Muscle layer of colon (tissue), 2 donors: ENCODE measurements around the gene SIKE1.
"Not testable (repeated sequence)": the region's sequence is repeated elsewhere in the genome, so short reads cannot be mapped to it uniquely, and the experiment has no call there.

Experiments
- H3K27ac ChIP-seq: one replicate; pipeline ENCODE4 v1.7.0; 2013; ENCODE audit warnings: low read depth, mild to moderate bottlenecking, low read length, moderate library complexity
- H3K27me3 ChIP-seq, 2 donors: one replicate each; pipeline ENCODE4 v1.7.0; 2013; ENCODE audit warnings: low read length in 2 of 2, mild to moderate bottlenecking in 2 of 2; ENCODE audit not compliant: insufficient read depth in 2 of 2, control insufficient read depth in 1 of 2
- H3K36me3 ChIP-seq: one replicate; pipeline ENCODE4 v1.7.0; 2013; ENCODE audit warnings: mild to moderate bottlenecking, low read length; ENCODE audit not compliant: insufficient read depth
- H3K4me1 ChIP-seq: one replicate; pipeline ENCODE4 v1.7.0; 2013; ENCODE audit warnings: mild to moderate bottlenecking, low read length; ENCODE audit not compliant: insufficient read depth
- H3K4me3 ChIP-seq, 2 donors: one replicate each; pipeline ENCODE4 v1.7.0; 2013; ENCODE audit warnings: low read length in 2 of 2, low read depth in 1 of 2, mild to moderate bottlenecking in 1 of 2, moderate library complexity in 1 of 2
- H3K9ac ChIP-seq: one replicate; pipeline ENCODE4 v1.7.0; 2013; ENCODE audit warnings: low read length
- H3K9me3 ChIP-seq: one replicate; pipeline ENCODE4 v1.7.0; 2013; ENCODE audit warnings: mild to moderate bottlenecking, low read length
- donor health status: abdominal sarcoma.
- donor health status: Adenocarcinoma of cecum.

The SIKE1 gene

DNA sequence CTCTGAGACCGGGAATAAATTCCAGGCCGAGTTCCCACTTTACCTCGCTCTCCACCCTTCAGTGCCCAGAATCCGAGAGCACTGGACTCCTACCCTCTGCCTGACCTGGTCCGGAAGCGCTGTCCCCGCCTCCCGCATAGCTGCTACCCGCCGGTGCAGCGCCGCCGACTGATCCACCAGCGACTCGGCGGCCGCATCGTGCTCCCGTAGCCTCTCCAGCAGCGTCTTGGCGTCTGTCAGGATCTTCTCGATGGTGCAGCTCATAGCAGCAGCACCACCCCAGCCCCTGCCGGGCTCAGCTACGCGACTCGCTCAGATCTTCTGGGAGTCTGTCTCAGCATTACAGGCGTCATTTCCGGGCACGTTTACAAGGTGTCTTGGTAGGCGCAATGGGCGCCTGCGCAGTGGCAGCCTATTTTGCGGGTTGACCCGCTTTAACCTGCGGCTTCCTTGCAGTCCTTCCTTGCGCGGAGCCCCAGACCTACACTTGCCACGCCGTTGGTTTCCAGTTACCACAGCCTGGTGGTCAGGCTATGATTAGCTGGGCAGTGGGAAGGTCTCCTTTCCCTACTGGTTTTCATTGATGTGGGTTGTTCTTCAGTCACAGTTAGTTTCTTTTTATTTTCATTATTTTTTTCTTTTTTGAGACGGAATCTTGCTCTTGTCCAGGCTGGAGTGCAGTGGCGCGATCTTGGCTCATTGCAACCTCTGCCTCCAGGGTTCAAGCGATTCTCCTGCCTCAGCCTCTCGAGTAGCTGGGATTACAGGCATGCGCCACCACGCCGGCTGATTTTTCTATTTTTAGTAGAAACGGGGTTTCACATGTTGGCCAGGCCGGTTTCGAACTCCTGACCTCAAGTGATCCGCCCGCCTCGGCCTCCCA lies at the start of gene SIKE1:
Gene SIKE1, minus strand, starts transcription at position 342 of the 883 bp plus-strand sequence. Its CDS starts 78 bp downstream, at position 264.
- Histone ChIP-seq H3K36me3 (peaks cover 15% of the 10 kb centered on the region), H3K4me3 (peak within 1 kb of the TSS; percentile 66 to 89), H3K9ac (peak within 1 kb of the TSS; percentile 95), H3K4me1 (peaks cover 4% of the 10 kb centered on the region), H3K27ac (peak within 1 kb of the TSS; percentile 62), H3K27me3 (no peaks in the 10 kb centered on the region), H3K9me3 (no peaks in the 10 kb centered on the region)

GRCh38 chr1:114830075-114830474 lies 49.6 kb upstream of the SIKE1 start:
- H3K36me3 ChIP-seq, H3K4me3 ChIP-seq, H3K9ac ChIP-seq, H3K4me1 ChIP-seq, H3K27me3 ChIP-seq, H3K9me3 ChIP-seq, H3K27ac ChIP-seq: not testable (repeated sequence)

GRCh38 chr1:114828251-114828650 lies 47.8 kb upstream of the SIKE1 start:
- H3K4me3 ChIP-seq: no peak overlapping the region
- H3K36me3 ChIP-seq: no peaks in the 10 kb centered on the region
- no peak overlapping the region for H3K9ac ChIP-seq
- H3K4me1 ChIP-seq: no peaks in the 10 kb centered on the region
- H3K27me3 ChIP-seq: no peaks in the 10 kb centered on the region
- H3K9me3 ChIP-seq: peaks cover 3% of the 10 kb centered on the region
- no peak overlapping the region for H3K27ac ChIP-seq

GRCh38 chr1:114821978-114822377 lies 41.5 kb upstream of the SIKE1 start:
- Histone ChIP-seq H3K4me3 (no peak overlapping the region), H3K9ac (no peak overlapping the region), H3K36me3 (no peaks in the 10 kb centered on the region), H3K27me3 (no peaks in the 10 kb centered on the region), H3K27ac (no peak overlapping the region), H3K9me3 (peaks cover 3% of the 10 kb centered on the region), H3K4me1 (no peaks in the 10 kb centered on the region)

- Histone ChIP-seq H3K4me3 (no peak overlapping the region), H3K27ac (no peak overlapping the region), H3K36me3 (no peaks in the 10 kb centered on the region)
These were observed 39.9 kb upstream of the SIKE1 start for GRCh38 chr1:114820392-114820791.

DNA sequence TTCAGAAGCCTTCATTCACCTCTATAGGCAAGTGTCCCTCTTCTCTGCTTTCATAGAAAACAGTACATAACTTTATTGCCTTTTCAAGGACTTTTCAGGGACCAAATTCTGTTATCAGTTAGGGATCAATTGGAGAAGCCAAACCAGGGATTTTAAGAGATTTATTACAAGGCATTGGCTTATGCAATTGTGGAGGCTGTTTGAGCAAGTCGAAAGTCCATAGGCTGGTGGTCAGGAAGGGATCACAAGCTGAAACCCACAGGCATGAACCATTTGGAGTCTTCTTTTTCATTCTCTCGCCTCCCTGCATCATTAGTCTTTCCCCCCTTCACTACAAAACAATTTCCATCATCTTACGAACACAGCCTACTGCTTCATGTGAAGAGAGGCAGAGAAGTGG lies 39.4 kb upstream of the SIKE1 start:
- Histone ChIP-seq H3K4me3 (no peak overlapping the region), H3K27me3 (no peaks in the 10 kb centered on the region)

More at GRCh38 chr1:114820392-114820791, 39.9 kb upstream of the SIKE1 start:
- Histone ChIP-seq H3K27me3 (no peaks in the 10 kb centered on the region), H3K9me3 (no peaks in the 10 kb centered on the region), H3K9ac (no peak overlapping the region), H3K4me1 (no peaks in the 10 kb centered on the region)

DNA sequence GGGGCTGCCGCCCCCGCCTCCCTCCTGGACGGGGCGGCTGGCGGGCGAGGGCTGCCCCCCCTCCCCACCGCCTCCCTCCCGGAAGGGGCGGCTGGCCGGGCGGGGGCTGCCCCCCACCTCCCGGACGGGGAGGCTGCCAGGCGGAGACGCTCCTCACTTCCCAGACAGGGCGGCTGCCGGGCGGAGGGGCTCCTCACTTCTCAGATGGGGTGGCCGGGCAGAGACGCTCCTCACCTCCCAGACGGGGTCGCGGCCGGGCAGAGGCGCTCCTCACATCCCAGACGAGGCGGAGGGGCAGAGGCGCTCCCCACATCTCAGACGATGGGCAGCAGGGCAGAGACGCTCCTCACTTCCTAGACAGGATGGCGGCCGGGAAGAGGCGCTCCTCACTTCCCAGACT lies 24.0 kb upstream of the SIKE1 start:
- H3K27me3 ChIP-seq, H3K9me3 ChIP-seq, H3K4me3 ChIP-seq, H3K27ac ChIP-seq, H3K36me3 ChIP-seq, H3K4me1 ChIP-seq, H3K9ac ChIP-seq: not testable (repeated sequence)

More for the DNA sequence above, 39.4 kb upstream of the SIKE1 start:
- H3K9ac ChIP-seq: no peak overlapping the region
- no peak overlapping the region for H3K27ac ChIP-seq
- no peaks in the 10 kb centered on the region for H3K4me1 ChIP-seq
- H3K36me3 ChIP-seq: no peaks in the 10 kb centered on the region
- H3K9me3 ChIP-seq: no peaks in the 10 kb centered on the region

DNA sequence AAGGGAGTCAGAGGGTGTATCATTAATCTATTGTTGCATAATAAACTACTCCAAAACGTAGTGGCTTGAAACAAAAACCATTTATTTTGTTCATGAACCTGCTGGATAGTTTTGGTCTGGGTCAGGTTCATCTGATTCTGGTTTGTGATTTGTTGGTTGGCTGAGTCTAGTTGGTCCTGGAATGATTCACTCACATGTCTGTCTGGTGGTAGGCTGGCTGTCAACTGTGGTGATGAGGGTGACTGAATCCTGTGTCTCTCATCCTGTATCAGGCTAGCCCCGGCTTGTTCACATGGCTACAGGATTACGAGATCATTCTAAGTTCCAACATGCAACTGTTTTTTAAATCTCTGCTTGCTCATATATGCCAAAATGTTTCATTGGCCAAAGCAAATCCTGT lies 22.5 kb upstream of the SIKE1 start:
- Histone ChIP-seq H3K9ac (no peak overlapping the region), H3K36me3 (no peaks in the 10 kb centered on the region), H3K4me1 (no peaks in the 10 kb centered on the region), H3K9me3 (no peaks in the 10 kb centered on the region), H3K27ac (no peak overlapping the region), H3K4me3 (no peak overlapping the region), H3K27me3 (no peaks in the 10 kb centered on the region)

- Histone ChIP-seq H3K4me1 (no peaks in the 10 kb centered on the region), H3K27me3 (no peaks in the 10 kb centered on the region), H3K27ac (no peak overlapping the region), H3K9ac (no peak overlapping the region), H3K4me3 (no peak overlapping the region), H3K9me3 (no peaks in the 10 kb centered on the region), H3K36me3 (no peaks in the 10 kb centered on the region)
These were observed 13.6 kb upstream of the SIKE1 start for GRCh38 chr1:114794038-114794437.

GRCh38 chr1:114790581-114790980 lies 10.1 kb upstream of the SIKE1 start:
- not testable (repeated sequence) for H3K4me3 ChIP-seq, H3K27ac ChIP-seq, H3K9ac ChIP-seq, H3K9me3 ChIP-seq, H3K36me3 ChIP-seq, H3K4me1 ChIP-seq, H3K27me3 ChIP-seq

- not testable (repeated sequence) for H3K27me3 ChIP-seq, H3K4me3 ChIP-seq, H3K36me3 ChIP-seq, H3K9me3 ChIP-seq, H3K4me1 ChIP-seq, H3K27ac ChIP-seq, H3K9ac ChIP-seq
These were observed 6.0 kb upstream of the SIKE1 start for GRCh38 chr1:114786440-114786839.

DNA sequence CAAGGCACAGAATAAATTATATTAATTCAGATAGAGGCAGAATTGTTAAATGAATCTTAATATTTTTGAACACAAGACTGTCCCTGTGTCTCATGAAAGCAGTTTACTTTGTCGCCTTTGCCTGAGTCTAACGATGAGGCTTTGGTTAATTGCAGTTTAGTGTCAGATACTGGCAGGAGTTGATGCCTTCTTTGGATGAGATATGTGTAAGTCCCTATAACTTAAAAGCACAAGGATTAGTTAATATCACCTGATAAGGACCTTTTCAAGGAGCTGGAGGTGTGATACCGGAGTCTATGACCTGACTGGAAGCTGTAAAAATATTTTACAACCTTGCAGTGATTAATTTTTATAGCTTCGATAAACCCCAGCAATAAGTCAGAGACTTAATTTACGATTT lies 2.0 kb upstream of the SIKE1 start:
- Histone ChIP-seq H3K27me3 (no peaks in the 10 kb centered on the region), H3K9me3 (no peaks in the 10 kb centered on the region), H3K4me3 (no peak overlapping the region), H3K4me1 (peaks cover 4% of the 10 kb centered on the region), H3K9ac (no peak overlapping the region), H3K27ac (no peak overlapping the region), H3K36me3 (peaks cover 9% of the 10 kb centered on the region)
